ENCODE results near the gene GGT6. TPM values are rescaled to one million over a fixed set of nuclear protein-coding genes. Genes with fewer than 3 reads are reported as not detected.

GGT6 gene
- total RNA-seq, 1 experiment from 2014 or later, result not detected

DNA sequence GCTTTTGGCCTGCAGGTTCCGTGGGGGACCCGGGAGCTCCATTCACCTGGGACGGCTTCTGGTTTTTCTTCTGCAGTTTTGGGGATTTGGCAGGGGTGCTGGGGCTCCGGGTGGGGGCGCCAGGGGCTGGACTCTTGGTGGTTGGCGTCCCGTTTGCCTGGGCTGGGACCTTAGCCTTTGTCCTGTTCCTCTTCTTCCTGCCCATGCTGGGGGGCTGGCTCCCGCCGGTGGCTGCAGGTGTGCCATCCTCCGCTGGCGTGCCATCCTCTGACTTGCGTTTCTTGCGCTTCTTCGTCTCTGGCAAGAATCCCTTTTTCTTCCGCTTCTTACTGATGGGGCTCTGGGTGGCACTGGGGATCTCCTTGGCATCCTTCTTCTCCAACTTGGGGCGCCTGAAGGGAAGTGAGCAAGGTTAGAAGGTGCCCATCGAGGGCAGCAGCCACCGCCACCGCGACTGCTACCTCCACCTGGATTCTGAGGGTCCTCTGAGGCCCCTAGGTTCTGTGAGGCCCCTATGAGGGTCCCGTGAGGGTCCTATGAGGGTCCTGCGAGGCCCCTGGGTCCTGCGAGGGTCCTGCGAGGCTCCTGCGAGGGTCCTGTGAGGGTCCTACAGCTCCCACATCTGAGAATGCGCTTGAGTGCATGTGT is 20.7 kb downstream of the GGT6 start:
- no peak for DNase-seq
- H3K36me3 ChIP-seq (ENCODE audit: control insufficient read depth, insufficient read depth, low read length), result no peaks in the 10 kb centered on the region
- Mint-ChIP-seq H3K27ac (ENCODE audit: unreplicated experiment) (no peak overlapping the region), H3K4me1 (ENCODE audit: low read depth, unreplicated experiment) (no peaks in the 10 kb centered on the region), H3K27me3 (ENCODE audit: insufficient read depth, unreplicated experiment) (no peaks in the 10 kb centered on the region), H3K9me3 (ENCODE audit: unreplicated experiment) (no peaks in the 10 kb centered on the region), H3K36me3 (ENCODE audit: insufficient read depth, unreplicated experiment) (peaks cover 41% of the 10 kb centered on the region), H3K4me3 (ENCODE audit: unreplicated experiment) (no peak overlapping the region)
- no peaks in the 10 kb centered on the region for H3K4me1 ChIP-seq
- CTCF ChIA-PET, result no interaction called here
- BruUV-seq (replicated peaks), result TSS peak; percentile 31
- POLR2A ChIA-PET, result no interaction called here
- H3K9me3 ChIP-seq, result no peaks in the 10 kb centered on the region
- TF ChIP-seq CTCF (IDR thresholded peaks at IDR 0.05; ENCODE audit: insufficient read depth in 1 of 2, low read depth in 1 of 2, low read length in 1 of 2, severe bottlenecking in 1 of 2, unreplicated experiment in 1 of 2), result no peak
- no peaks in the 10 kb centered on the region for H3K27me3 ChIP-seq (replicated peaks; ENCODE audit: control insufficient read depth, insufficient read depth, low read length)
- intact Hi-C loops (cut with micrococcal nuclease; ENCODE audit: unreplicated experiment), result loop anchor here (5.0 kb wide), 1 partner anchor 117 kb away; no protein-coding TSS in a partner anchor
- H3K4me3 ChIP-seq (ENCODE audit: low read depth, low read length), result no peak overlapping the region

- DNase-seq, result no peak
- ChIA-PET CTCF (no interaction called here), POLR2A (no interaction called here)
- H3K4me3 Mint-ChIP-seq (ENCODE audit: unreplicated experiment), result no peak overlapping the region
- Histone ChIP-seq H3K4me1 (no peaks in the 10 kb centered on the region), H3K36me3 (ENCODE audit: control insufficient read depth, insufficient read depth, low read length) (no peaks in the 10 kb centered on the region), H3K9me3 (no peaks in the 10 kb centered on the region), H3K27me3 (replicated peaks; ENCODE audit: control insufficient read depth, insufficient read depth, low read length) (no peaks in the 10 kb centered on the region), H3K4me3 (ENCODE audit: low read depth, low read length) (no peak overlapping the region)
- H3K27me3 Mint-ChIP-seq (ENCODE audit: insufficient read depth, unreplicated experiment), result no peaks in the 10 kb centered on the region
- H3K27ac Mint-ChIP-seq (ENCODE audit: unreplicated experiment), result no peak overlapping the region
- H3K36me3 Mint-ChIP-seq (ENCODE audit: insufficient read depth, unreplicated experiment), result peaks cover 41% of the 10 kb centered on the region
- no peaks in the 10 kb centered on the region for H3K9me3 Mint-ChIP-seq (ENCODE audit: unreplicated experiment)
- H3K4me1 Mint-ChIP-seq (ENCODE audit: low read depth, unreplicated experiment), result no peaks in the 10 kb centered on the region
- no TSS peak for BruUV-seq (replicated peaks)
- intact Hi-C loops (cut with micrococcal nuclease; ENCODE audit: unreplicated experiment), result no loop called here
- no peak for TF ChIP-seq CTCF (IDR thresholded peaks at IDR 0.05; ENCODE audit: insufficient read depth in 1 of 2, low read depth in 1 of 2, low read length in 1 of 2, severe bottlenecking in 1 of 2, unreplicated experiment in 1 of 2)
These were observed 21.4 kb downstream of the GGT6 start for GRCh38 chr17:4539025-4539424.

GRCh38 chr17:4538236-4539002 is 22.0 kb downstream of the GGT6 start:
- Histone ChIP-seq H3K9me3 (no peaks in the 10 kb centered on the region), H3K36me3 (ENCODE audit: control insufficient read depth, insufficient read depth, low read length) (no peaks in the 10 kb centered on the region), H3K27me3 (replicated peaks; ENCODE audit: control insufficient read depth, insufficient read depth, low read length) (no peaks in the 10 kb centered on the region), H3K4me1 (no peaks in the 10 kb centered on the region), H3K4me3 (ENCODE audit: low read depth, low read length) (no peak overlapping the region)
- intact Hi-C loops (cut with micrococcal nuclease; ENCODE audit: unreplicated experiment), result no loop called here
- Mint-ChIP-seq H3K27ac (ENCODE audit: unreplicated experiment) (no peak overlapping the region), H3K27me3 (ENCODE audit: insufficient read depth, unreplicated experiment) (no peaks in the 10 kb centered on the region), H3K9me3 (ENCODE audit: unreplicated experiment) (no peaks in the 10 kb centered on the region), H3K36me3 (ENCODE audit: insufficient read depth, unreplicated experiment) (peaks cover 41% of the 10 kb centered on the region), H3K4me3 (ENCODE audit: unreplicated experiment) (no peak overlapping the region), H3K4me1 (ENCODE audit: low read depth, unreplicated experiment) (no peaks in the 10 kb centered on the region)
- no peak for TF ChIP-seq CTCF (IDR thresholded peaks at IDR 0.05; ENCODE audit: insufficient read depth in 1 of 2, low read depth in 1 of 2, low read length in 1 of 2, severe bottlenecking in 1 of 2, unreplicated experiment in 1 of 2)
- no TSS peak for BruUV-seq (replicated peaks)
- CTCF ChIA-PET, result interaction anchor here (0.6 kb wide), 1 partner anchor 10 kb away, joined by 3 read pairs; no protein-coding TSS in a partner anchor
- POLR2A ChIA-PET, result no interaction called here
- DNase-seq, result no peak

Measured in Caco-2 (cell line).